Osteoblast (primary cell): ENCODE measurements around the gene IQCH. TPM values are rescaled to one million over a fixed set of nuclear protein-coding genes. Genes with fewer than 3 reads are reported as not detected.

Source experiments
- DNase-seq: peaks from one replicate; pipeline ENCODE4 v3.0.0; 2011; ENCODE audit warnings: low spot score, mixed read lengths; ENCODE audit not compliant: insufficient read length; ENCODE audit errors: missing footprints
- H2AFZ ChIP-seq: 2 replicates; pipeline ENCODE4 v1.6.0; 2011; ENCODE audit warnings: mild to moderate bottlenecking, low read length
- H3K27ac ChIP-seq: 2 replicates; pipeline ENCODE4 v1.5.1; 2011; ENCODE audit warnings: mild to moderate bottlenecking, low read depth, low read length, moderate library complexity
- H3K27me3 ChIP-seq: 2 replicates; pipeline ENCODE4 v1.6.0; 2012; ENCODE audit warnings: mild to moderate bottlenecking, control low read depth, inconsistent platforms, low read length, moderate library complexity; ENCODE audit not compliant: insufficient read depth
- H3K36me3 ChIP-seq: 2 replicates; pipeline ENCODE4 v1.5.1; 2011; ENCODE audit warnings: mild to moderate bottlenecking, low read length, control low read depth, moderate library complexity; ENCODE audit not compliant: insufficient read depth
- H3K4me1 ChIP-seq: 2 replicates; pipeline ENCODE4 v1.5.1; 2011; ENCODE audit warnings: mild to moderate bottlenecking, low read length, control low read depth, moderate library complexity; ENCODE audit not compliant: insufficient read depth
- H3K4me2 ChIP-seq: 2 replicates; pipeline ENCODE4 v1.6.0; 2011; ENCODE audit warnings: mild to moderate bottlenecking, low read length; ENCODE audit not compliant: insufficient read depth
- H3K4me3 ChIP-seq: fragments of 200-600 bp; sonication (generic); 3 replicates; pipeline ENCODE4 v1.5.1; 2012; ENCODE audit warnings: mild to moderate bottlenecking, low read length, inconsistent platforms; ENCODE audit not compliant: insufficient read depth
- H3K79me2 ChIP-seq: 2 replicates; pipeline ENCODE4 v1.6.0; 2012; ENCODE audit warnings: mild to moderate bottlenecking, low read length, control low read depth, inconsistent platforms; ENCODE audit not compliant: insufficient read depth
- H3K9me3 ChIP-seq: 2 replicates; pipeline ENCODE4 v1.5.1; 2011; ENCODE audit warnings: low read depth, low read length, control low read depth
- H4K20me1 ChIP-seq: 2 replicates; pipeline ENCODE4 v1.6.0; 2012; ENCODE audit warnings: mild to moderate bottlenecking, low read length, control low read depth; ENCODE audit not compliant: insufficient read depth
- CTCF ChIP-seq: IDR thresholded peaks from 2 replicates; pipeline ENCODE4 v1.5.1; 2011; ENCODE audit warnings: mild to moderate bottlenecking, low read depth, low read length, moderate library complexity; ENCODE audit errors: extremely low read depth
- total RNA-seq: library from RNA; depleted of rRNA; stranded (reverse); fragments of >200 nt; gene quantifications from 2 replicates; pipeline ENCODE4 v1.2.3, GENCODE V29; 2012

The IQCH gene
- total RNA-seq, 1 donor: 5.8 TPM

- no peaks in the 10 kb centered on the region for H3K9me3 ChIP-seq
- no peaks in the 10 kb centered on the region for H3K27me3 ChIP-seq
- DNase-seq: no peak
- TF ChIP-seq CTCF: no peak
- H3K27ac ChIP-seq: no peak overlapping the region
- no peaks in the 10 kb centered on the region for H3K4me1 ChIP-seq
- no peaks in the 10 kb centered on the region for H3K79me2 ChIP-seq
- H2AFZ ChIP-seq: no peak overlapping the region
- H3K4me3 ChIP-seq: no peak overlapping the region
- H3K36me3 ChIP-seq: no peaks in the 10 kb centered on the region
- H3K4me2 ChIP-seq: no peak overlapping the region
- no peaks in the 10 kb centered on the region for H4K20me1 ChIP-seq
These were observed 208.9 kb downstream of the IQCH start for GRCh38 chr15:67463488-67463887.

- TF ChIP-seq CTCF: no peak
- Histone ChIP-seq H3K27ac (no peak overlapping the region), H3K27me3 (no peaks in the 10 kb centered on the region), H4K20me1 (no peaks in the 10 kb centered on the region), H3K4me3 (no peak overlapping the region), H3K36me3 (no peaks in the 10 kb centered on the region), H3K79me2 (no peaks in the 10 kb centered on the region), H2AFZ (no peak overlapping the region), H3K9me3 (no peaks in the 10 kb centered on the region), H3K4me1 (no peaks in the 10 kb centered on the region), H3K4me2 (no peak overlapping the region)
- no peak for DNase-seq
These were observed 210.8 kb downstream of the IQCH start for GRCh38 chr15:67465196-67465952.

- no peak for TF ChIP-seq CTCF
- H4K20me1 ChIP-seq: no peaks in the 10 kb centered on the region
- H2AFZ ChIP-seq: no peak overlapping the region
- H3K27me3 ChIP-seq: no peaks in the 10 kb centered on the region
- no peak overlapping the region for H3K4me3 ChIP-seq
- H3K4me1 ChIP-seq: no peaks in the 10 kb centered on the region
- DNase-seq: no peak
- no peaks in the 10 kb centered on the region for H3K36me3 ChIP-seq
- H3K4me2 ChIP-seq: no peak overlapping the region
- no peak overlapping the region for H3K27ac ChIP-seq
- no peaks in the 10 kb centered on the region for H3K79me2 ChIP-seq
- H3K9me3 ChIP-seq: no peaks in the 10 kb centered on the region
These were observed 213.8 kb downstream of the IQCH start for GRCh38 chr15:67468416-67468815.

GRCh38 chr15:67469680-67470079, 215.1 kb downstream of the IQCH start:
- H3K4me1 ChIP-seq: no peaks in the 10 kb centered on the region
- H3K36me3 ChIP-seq: no peaks in the 10 kb centered on the region
- H4K20me1 ChIP-seq: no peaks in the 10 kb centered on the region
- H3K9me3 ChIP-seq: no peaks in the 10 kb centered on the region
- H3K4me2 ChIP-seq: no peak overlapping the region
- no peak for DNase-seq
- H3K27me3 ChIP-seq: no peaks in the 10 kb centered on the region
- H3K4me3 ChIP-seq: no peak overlapping the region
- no peak overlapping the region for H2AFZ ChIP-seq
- H3K27ac ChIP-seq: no peak overlapping the region
- H3K79me2 ChIP-seq: no peaks in the 10 kb centered on the region
- TF ChIP-seq CTCF: no peak
